Calu3 (cell line): Measurements from ENCODE around the gene PRKAR1A. TPM values are rescaled to one million over a fixed set of nuclear protein-coding genes. Genes with fewer than 3 reads are reported as not detected.

ENCODE experiments used
- BruUV-seq: library from RNA; stranded (reverse); fragments of 400-500 nt; replicated peaks from 2 replicates; lab custom pipeline; 2021; lab: Mats Ljungman, UMichigan
- CTCF ChIA-PET: fragments of 300-600 bp; sonication (Branson Sonifier 250); formaldehyde crosslinking; loops from one replicate; lab custom pipeline; 2022; ENCODE audit warnings: antibody characterized with exemption; lab: Charles Lee
- DNase-seq: peaks from one replicate; pipeline ENCODE4 v3.0.0; 2022
- H3K27ac Mint-ChIP-seq: one replicate; pipeline ENCODE4 v1.8.0; 2022; ENCODE audit warnings: mixed read lengths; ENCODE audit not compliant: unreplicated experiment
- H3K27me3 Mint-ChIP-seq: one replicate; pipeline ENCODE4 v1.8.0; 2022; ENCODE audit warnings: mixed read lengths; ENCODE audit not compliant: unreplicated experiment
- H3K36me3 Mint-ChIP-seq: one replicate; pipeline ENCODE4 v1.8.0; 2022; ENCODE audit warnings: mild to moderate bottlenecking, moderate library complexity, mixed read lengths; ENCODE audit not compliant: insufficient read depth, unreplicated experiment
- H3K4me1 Mint-ChIP-seq: one replicate; pipeline ENCODE4 v1.8.0; 2022; ENCODE audit warnings: mild to moderate bottlenecking, low read depth, mixed read lengths; ENCODE audit not compliant: unreplicated experiment
- H3K4me3 Mint-ChIP-seq: one replicate; pipeline ENCODE4 v1.8.0; 2022; ENCODE audit warnings: mild to moderate bottlenecking, low read depth, moderate library complexity, mixed read lengths; ENCODE audit not compliant: unreplicated experiment
- H3K9me3 Mint-ChIP-seq: one replicate; pipeline ENCODE4 v1.8.0; 2022; ENCODE audit warnings: low read depth, mixed read lengths; ENCODE audit not compliant: unreplicated experiment
- intact Hi-C: fragments of 100-400 bp; cut with micrococcal nuclease; formaldehyde crosslinking; loops from one replicate; pipeline ENCODE4 v1.10.0; 2022; ENCODE audit not compliant: unreplicated experiment
- total RNA-seq: library from RNA; stranded (reverse); gene quantifications from 2 replicates; pipeline ENCODE4 v1.2.3, GENCODE V29; 2022
- TF ChIP-seq, protein P1 (sequence below): fragments of 200-600 bp; IDR thresholded peaks from one replicate; pipeline ENCODE4 v1.8.0; 2022; ENCODE audit warnings: antibody characterized with exemption; ENCODE audit not compliant: unreplicated experiment

Gene PRKAR1A
- total RNA-seq, 1 experiment from 2014 or later: 239 TPM

DNA sequence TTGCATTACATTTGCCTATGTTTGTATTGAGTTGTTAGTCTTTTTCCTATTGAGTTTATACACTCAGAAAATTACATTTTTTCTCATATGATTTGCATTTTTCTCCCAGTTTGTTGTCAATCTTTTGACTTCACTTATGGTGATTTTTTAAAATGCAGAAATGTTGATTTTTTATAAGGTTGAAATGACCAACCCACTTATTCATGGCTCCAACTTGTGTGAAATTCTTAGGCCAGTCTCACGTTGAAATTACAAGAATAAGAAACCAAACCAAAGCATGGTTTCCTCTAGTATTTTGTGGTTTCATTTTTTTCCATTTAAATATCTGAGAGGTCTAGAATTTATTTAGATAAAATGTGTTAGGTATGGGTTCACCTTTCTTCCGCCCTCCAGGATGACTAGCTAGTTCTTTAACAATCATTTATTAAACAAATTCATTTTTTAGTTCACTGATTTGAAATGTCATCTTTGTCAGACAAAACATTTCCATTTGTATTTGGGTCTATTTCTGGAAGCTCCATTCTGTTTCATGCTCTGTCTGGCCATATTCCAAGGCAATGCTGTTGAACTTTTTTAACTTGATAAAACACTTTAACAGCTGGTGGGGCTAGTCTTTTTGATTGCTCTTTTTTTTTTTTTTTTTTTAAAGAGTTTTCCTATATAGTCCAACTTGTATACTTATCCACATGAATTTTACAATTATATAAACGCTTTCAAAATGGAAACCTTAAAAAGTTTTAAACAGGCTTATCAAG, 48.9 kb downstream of the PRKAR1A start:
- no TSS peak for BruUV-seq
- DNase-seq: no peak
- H3K4me3 Mint-ChIP-seq: no peak overlapping the region
- CTCF ChIA-PET: interaction anchor here (0.5 kb wide), 1 partner anchor 443 kb away, joined by 3 read pairs; no protein-coding TSS in a partner anchor
- H3K4me1 Mint-ChIP-seq: no peaks in the 10 kb centered on the region
- no peaks in the 10 kb centered on the region for H3K9me3 Mint-ChIP-seq
- intact Hi-C loops: no loop called here
- peaks cover 13% of the 10 kb centered on the region for H3K27me3 Mint-ChIP-seq
- no peaks in the 10 kb centered on the region for H3K36me3 Mint-ChIP-seq
- TF ChIP-seq, protein P1, sequence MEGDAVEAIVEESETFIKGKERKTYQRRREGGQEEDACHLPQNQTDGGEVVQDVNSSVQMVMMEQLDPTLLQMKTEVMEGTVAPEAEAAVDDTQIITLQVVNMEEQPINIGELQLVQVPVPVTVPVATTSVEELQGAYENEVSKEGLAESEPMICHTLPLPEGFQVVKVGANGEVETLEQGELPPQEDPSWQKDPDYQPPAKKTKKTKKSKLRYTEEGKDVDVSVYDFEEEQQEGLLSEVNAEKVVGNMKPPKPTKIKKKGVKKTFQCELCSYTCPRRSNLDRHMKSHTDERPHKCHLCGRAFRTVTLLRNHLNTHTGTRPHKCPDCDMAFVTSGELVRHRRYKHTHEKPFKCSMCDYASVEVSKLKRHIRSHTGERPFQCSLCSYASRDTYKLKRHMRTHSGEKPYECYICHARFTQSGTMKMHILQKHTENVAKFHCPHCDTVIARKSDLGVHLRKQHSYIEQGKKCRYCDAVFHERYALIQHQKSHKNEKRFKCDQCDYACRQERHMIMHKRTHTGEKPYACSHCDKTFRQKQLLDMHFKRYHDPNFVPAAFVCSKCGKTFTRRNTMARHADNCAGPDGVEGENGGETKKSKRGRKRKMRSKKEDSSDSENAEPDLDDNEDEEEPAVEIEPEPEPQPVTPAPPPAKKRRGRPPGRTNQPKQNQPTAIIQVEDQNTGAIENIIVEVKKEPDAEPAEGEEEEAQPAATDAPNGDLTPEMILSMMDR: no peak
- no peak overlapping the region for H3K27ac Mint-ChIP-seq

DNA sequence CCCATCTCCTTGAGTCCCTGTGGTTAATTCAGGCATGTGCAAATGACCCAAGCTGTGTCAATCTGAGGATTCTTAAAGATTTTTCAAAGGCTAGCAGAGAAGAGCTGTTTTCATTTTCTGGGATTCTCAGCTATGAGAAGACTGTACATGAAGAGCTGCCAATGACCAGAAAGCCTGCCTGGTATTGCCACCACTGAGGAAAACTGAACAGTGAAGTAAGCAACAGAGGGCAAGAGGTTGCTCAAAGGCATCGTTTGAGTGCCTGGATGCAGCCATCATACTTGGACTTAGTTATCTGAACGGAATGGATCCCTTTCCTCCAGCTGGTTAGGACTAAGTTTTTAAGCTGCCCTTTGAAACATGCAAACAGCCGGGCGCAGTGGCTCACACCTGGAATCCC, 50.5 kb downstream of the PRKAR1A start:
- CTCF ChIA-PET: interaction anchor here (0.6 to 0.7 kb wide), 2 partner anchors 44 to 77 kb away, joined by 3 to 4 read pairs; no protein-coding TSS in a partner anchor
- no peaks in the 10 kb centered on the region for H3K9me3 Mint-ChIP-seq
- no peak for DNase-seq

GRCh38 chr17:68564415-68565111, 52.3 kb downstream of the PRKAR1A start:
- intact Hi-C loops: no loop called here
- H3K4me3 Mint-ChIP-seq: no peak overlapping the region
- no TSS peak for BruUV-seq
- TF ChIP-seq, protein P1: no peak
- DNase-seq: no peak
- CTCF ChIA-PET: interaction anchor here (0.7 kb wide), 1 partner anchor 54 kb away, joined by 4 read pairs; no protein-coding TSS in a partner anchor
- H3K27ac Mint-ChIP-seq: no peak overlapping the region
- peaks cover 32% of the 10 kb centered on the region for H3K27me3 Mint-ChIP-seq
- H3K36me3 Mint-ChIP-seq: no peaks in the 10 kb centered on the region
- H3K9me3 Mint-ChIP-seq: no peaks in the 10 kb centered on the region
- no peaks in the 10 kb centered on the region for H3K4me1 Mint-ChIP-seq

More for the DNA sequence above, 50.5 kb downstream of the PRKAR1A start:
- Mint-ChIP-seq H3K4me3 (no peak overlapping the region), H3K27ac (no peak overlapping the region), H3K4me1 (no peaks in the 10 kb centered on the region), H3K36me3 (no peaks in the 10 kb centered on the region), H3K27me3 (peaks cover 21% of the 10 kb centered on the region)
- intact Hi-C loops: no loop called here
- TF ChIP-seq, protein P1: no peak
- BruUV-seq: no TSS peak

DNA sequence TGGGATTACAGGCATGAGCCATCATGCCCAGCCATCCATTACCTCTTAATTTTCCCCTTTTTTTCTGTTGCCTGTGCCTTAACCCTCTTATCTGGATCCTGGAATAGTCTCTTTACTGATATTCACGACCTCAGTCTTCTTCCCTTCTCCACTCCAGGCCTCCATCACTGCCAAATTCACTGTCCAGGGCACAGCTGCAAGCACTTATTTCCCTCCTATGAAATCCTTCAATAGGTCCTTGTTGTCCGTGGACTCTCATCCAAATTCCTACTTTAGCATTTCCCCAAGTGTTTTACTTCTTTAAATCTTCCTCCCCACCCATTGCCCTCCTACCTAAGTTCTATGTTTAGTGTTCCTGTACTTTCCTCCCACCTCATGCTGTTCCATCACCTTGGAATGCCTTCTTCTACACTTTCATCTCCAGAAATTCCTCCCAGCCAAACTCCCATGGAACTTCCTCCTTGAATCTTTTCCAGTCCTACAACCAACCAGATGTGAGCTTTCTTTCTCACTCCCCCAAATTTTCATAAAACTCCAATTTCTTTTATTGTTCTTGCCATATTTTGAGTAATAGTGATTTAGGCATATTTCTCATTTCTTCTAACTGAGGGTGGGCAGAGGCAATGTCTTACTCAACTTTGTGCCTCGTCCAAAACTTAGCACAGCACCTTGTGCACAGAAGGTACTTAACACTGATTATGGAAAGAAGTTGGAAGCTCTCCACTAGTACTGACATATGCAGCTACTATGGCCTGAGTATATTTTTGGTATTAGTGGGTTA, 53.6 kb downstream of the PRKAR1A start:
- intact Hi-C loops: no loop called here
- CTCF ChIA-PET: no interaction called here
- no peak overlapping the region for H3K27ac Mint-ChIP-seq
- no TSS peak for BruUV-seq
- TF ChIP-seq, protein P1: no peak
- peaks cover 39% of the 10 kb centered on the region for H3K27me3 Mint-ChIP-seq
- H3K36me3 Mint-ChIP-seq: no peaks in the 10 kb centered on the region
- no peaks in the 10 kb centered on the region for H3K9me3 Mint-ChIP-seq
- no peak overlapping the region for H3K4me3 Mint-ChIP-seq
- H3K4me1 Mint-ChIP-seq: no peaks in the 10 kb centered on the region
- DNase-seq: no peak
